GM12878 (cell line): ENCODE results near the gene IL1B. TPM values are rescaled to one million over a fixed set of nuclear protein-coding genes. Genes with fewer than 3 reads are reported as not detected.

ENCODE experiments used
- BACH1 ChIP-seq: fragments of 450-650 bp; IDR thresholded peaks from 2 replicates; pipeline ENCODE4 v1.6.1; 2017; ENCODE audit warnings: mild to moderate bottlenecking, borderline replicate concordance
- BRCA1 ChIP-seq: IDR thresholded peaks from 2 replicates; pipeline ENCODE4 v1.6.1; 2011; ENCODE audit warnings: low read depth, low read length, improper control_type of control experiment
- CHD1 ChIP-seq: IDR thresholded peaks from 2 replicates; pipeline ENCODE4 v1.6.1; 2012; ENCODE audit warnings: low read depth, low read length, improper control_type of control experiment
- CREB1 ChIP-seq: IDR thresholded peaks from 2 replicates; pipeline ENCODE4 v1.6.1; 2012; ENCODE audit warnings: low read depth, mild to moderate bottlenecking, inconsistent platforms
- EED ChIP-seq: sonication (generic); IDR thresholded peaks from 2 replicates; pipeline ENCODE4 v1.6.1; 2016; ENCODE audit warnings: antibody characterized with exemption, low read depth
- ETV6 ChIP-seq, 2 experiments: fragments of 450-650 bp in 1 of 2; IDR thresholded peaks in 1 of 2; conservative IDR thresholded peaks in 1 of 2; 2 replicates each; pipeline ENCODE4 v1.6.1; 2014; ENCODE audit warnings: antibody characterized with exemption in 1 of 2, borderline replicate concordance in 1 of 2, low read depth in 1 of 2, mild to moderate bottlenecking in 1 of 2, moderate library complexity in 1 of 2
- EZH2 ChIP-seq: IDR thresholded peaks from 2 replicates; pipeline ENCODE4 v1.6.1; 2012; ENCODE audit warnings: low read depth, mild to moderate bottlenecking, control low read depth, inconsistent platforms, low read length, borderline replicate concordance; ENCODE audit not compliant: control insufficient read depth
- GABPA ChIP-seq: IDR thresholded peaks from 2 replicates; pipeline ENCODE4 v1.6.1; 2014; ENCODE audit warnings: antibody characterized with exemption, low read depth, mild to moderate bottlenecking, inconsistent platforms
- HCFC1 ChIP-seq: fragments of 150-350 bp; IDR thresholded peaks from 2 replicates; pipeline ENCODE4 v1.6.1; 2014; ENCODE audit warnings: low read length
- MXI1 ChIP-seq: fragments of 150-350 bp; IDR thresholded peaks from 2 replicates; pipeline ENCODE4 v1.6.1; 2011; ENCODE audit warnings: low read depth, mild to moderate bottlenecking, inconsistent platforms, low read length, improper control_type of control experiment
- SIN3A ChIP-seq: IDR thresholded peaks from 2 replicates; pipeline ENCODE4 v1.6.1; 2012; ENCODE audit warnings: low read depth, low read length, improper control_type of control experiment
- STAT1 ChIP-seq: fragments of 450-650 bp; conservative IDR thresholded peaks from 2 replicates; pipeline ENCODE4 v1.6.1; 2014; ENCODE audit warnings: antibody characterized with exemption, mild to moderate bottlenecking
- YY1 ChIP-seq: IDR thresholded peaks from 2 replicates; pipeline ENCODE4 v1.6.1; 2011; ENCODE audit warnings: low read depth, mild to moderate bottlenecking, low read length
- ZNF207 ChIP-seq: fragments of 450-650 bp; IDR thresholded peaks from 2 replicates; pipeline ENCODE4 v1.6.1; 2014; ENCODE audit warnings: antibody characterized with exemption, mild to moderate bottlenecking, borderline replicate concordance
- ZSCAN29 ChIP-seq: fragments of 450-650 bp; IDR thresholded peaks from 2 replicates; pipeline ENCODE4 v1.6.1; 2017; ENCODE audit warnings: mild to moderate bottlenecking, moderate library complexity
- ZZZ3 ChIP-seq: IDR thresholded peaks from 2 replicates; pipeline ENCODE4 v1.6.1; 2011; ENCODE audit warnings: low read depth; ENCODE audit not compliant: control insufficient read depth, insufficient read length
- polyA plus RNA-seq, 11 experiments: library from polyadenylated mRNA; depleted of rRNA in 4 of 11; unstranded in 6 of 11; stranded (reverse) in 5 of 11; fragments of >200 nt; fragmentation: Nextera tagmentation in 4 of 11; fragmentation: Illumina TruSeq in 1 of 11; extraction: Ambion mirVana in 4 of 11; extraction: Trizol in 1 of 11; gene quantifications; 1 replicate in 1 of 11; 2 replicates in 10 of 11; pipeline versions ENCODE4 v1.2.1 to v1.2.3, GENCODE V29; 2011 to 2016; ENCODE audit warnings: inconsistent platforms in 2 of 11, missing spikeins in 2 of 11, low read depth in 1 of 11
- total RNA-seq, 4 experiments: library from RNA; depleted of rRNA in 3 of 4; stranded (reverse); fragments of >200 nt in 3 of 4; fragmentation: Illumina TruSeq in 1 of 4; extraction: Trizol in 1 of 4; gene quantifications; 2 replicates each; pipeline versions ENCODE4 v1.2.1 to v1.2.3, GENCODE V29; 2013 to 2021
- TF ChIP-seq, protein P1 (sequence below): fragments of 450-650 bp; formaldehyde crosslinking; IDR thresholded peaks from 2 replicates; pipeline ENCODE4 v1.4.0; 2020; ENCODE audit warnings: mild to moderate bottlenecking, moderate library complexity
- TF ChIP-seq, protein P2 (sequence below): IDR thresholded peaks from 2 replicates; pipeline ENCODE4 v1.6.1; 2012; ENCODE audit warnings: mild to moderate bottlenecking, low read depth, low read length
- TF ChIP-seq, protein P3 (sequence below): fragments of 450-650 bp; IDR thresholded peaks from 2 replicates; pipeline ENCODE4 v1.6.1; 2017; ENCODE audit warnings: low read depth, mild to moderate bottlenecking, moderate library complexity
- TF ChIP-seq, protein P4 (sequence below): fragments of 450-650 bp; IDR thresholded peaks from 2 replicates; pipeline ENCODE4 v1.6.1; 2017; ENCODE audit warnings: mild to moderate bottlenecking, low read depth, inconsistent platforms; ENCODE audit not compliant: poor library complexity, severe bottlenecking

IL1B gene
- total and polyA plus RNA-seq, 10 of the 15 experiments (the other 5 are each of a cell fraction or from before 2014, with no cell fraction given) = 0.20 to 1.6 (median 0.84) TPM

DNA sequence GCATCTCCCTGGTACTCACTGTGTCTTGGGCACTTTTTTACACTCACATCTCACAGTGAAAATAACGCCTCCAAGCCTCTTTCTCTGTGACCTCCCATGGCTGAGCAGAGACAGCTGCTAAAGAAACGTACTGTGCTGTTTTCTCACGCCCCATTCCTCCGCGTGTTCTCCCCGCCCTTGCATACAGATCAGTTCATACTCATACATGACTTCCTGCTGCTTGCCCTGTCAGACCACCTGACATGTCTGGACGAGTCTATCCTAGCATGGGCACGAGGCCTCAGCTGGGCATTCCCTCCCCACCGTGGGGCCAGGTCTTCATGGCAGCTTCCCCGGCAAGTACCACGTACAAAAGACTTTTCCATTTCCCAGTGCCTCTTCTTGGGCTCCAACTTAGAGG, 31.0 kb downstream of the IL1B start (continued):
- TF ChIP-seq CHD1 (no peak), MXI1 (0 out of 2 replicates have a peak, but pooled peaks have one; percentile 24), EED (peak; percentile 71), ETV6 (conservative IDR thresholded peaks at IDR 0.05 in 1 of 2, IDR thresholded peaks at IDR 0.05 in 1 of 2; ENCODE audit: borderline replicate concordance in 1 of 2, low read depth in 1 of 2) (peak in 1 of 2 experiments; percentile 72; a peak in 2 of 4 replicates), BACH1 (no peak), YY1 (0 out of 2 replicates have a peak, but pooled peaks have one; percentile 19), GABPA (0 out of 2 replicates have a peak, but pooled peaks have one; percentile 7), ZZZ3 (no peak), SIN3A (no peak), HCFC1 (no peak), ZNF207 (no peak), EZH2 (no peak), ZSCAN29 (no peak), STAT1 (no peak), CREB1 (peak; percentile 65; the same call in 1 of the 2 replicates), BRCA1 (no peak)
- TF ChIP-seq, protein P1, sequence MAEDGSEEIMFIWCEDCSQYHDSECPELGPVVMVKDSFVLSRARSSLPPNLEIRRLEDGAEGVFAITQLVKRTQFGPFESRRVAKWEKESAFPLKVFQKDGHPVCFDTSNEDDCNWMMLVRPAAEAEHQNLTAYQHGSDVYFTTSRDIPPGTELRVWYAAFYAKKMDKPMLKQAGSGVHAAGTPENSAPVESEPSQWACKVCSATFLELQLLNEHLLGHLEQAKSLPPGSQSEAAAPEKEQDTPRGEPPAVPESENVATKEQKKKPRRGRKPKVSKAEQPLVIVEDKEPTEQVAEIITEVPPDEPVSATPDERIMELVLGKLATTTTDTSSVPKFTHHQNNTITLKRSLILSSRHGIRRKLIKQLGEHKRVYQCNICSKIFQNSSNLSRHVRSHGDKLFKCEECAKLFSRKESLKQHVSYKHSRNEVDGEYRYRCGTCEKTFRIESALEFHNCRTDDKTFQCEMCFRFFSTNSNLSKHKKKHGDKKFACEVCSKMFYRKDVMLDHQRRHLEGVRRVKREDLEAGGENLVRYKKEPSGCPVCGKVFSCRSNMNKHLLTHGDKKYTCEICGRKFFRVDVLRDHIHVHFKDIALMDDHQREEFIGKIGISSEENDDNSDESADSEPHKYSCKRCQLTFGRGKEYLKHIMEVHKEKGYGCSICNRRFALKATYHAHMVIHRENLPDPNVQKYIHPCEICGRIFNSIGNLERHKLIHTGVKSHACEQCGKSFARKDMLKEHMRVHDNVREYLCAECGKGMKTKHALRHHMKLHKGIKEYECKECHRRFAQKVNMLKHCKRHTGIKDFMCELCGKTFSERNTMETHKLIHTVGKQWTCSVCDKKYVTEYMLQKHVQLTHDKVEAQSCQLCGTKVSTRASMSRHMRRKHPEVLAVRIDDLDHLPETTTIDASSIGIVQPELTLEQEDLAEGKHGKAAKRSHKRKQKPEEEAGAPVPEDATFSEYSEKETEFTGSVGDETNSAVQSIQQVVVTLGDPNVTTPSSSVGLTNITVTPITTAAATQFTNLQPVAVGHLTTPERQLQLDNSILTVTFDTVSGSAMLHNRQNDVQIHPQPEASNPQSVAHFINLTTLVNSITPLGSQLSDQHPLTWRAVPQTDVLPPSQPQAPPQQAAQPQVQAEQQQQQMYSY = no peak
- TF ChIP-seq, protein P2, sequence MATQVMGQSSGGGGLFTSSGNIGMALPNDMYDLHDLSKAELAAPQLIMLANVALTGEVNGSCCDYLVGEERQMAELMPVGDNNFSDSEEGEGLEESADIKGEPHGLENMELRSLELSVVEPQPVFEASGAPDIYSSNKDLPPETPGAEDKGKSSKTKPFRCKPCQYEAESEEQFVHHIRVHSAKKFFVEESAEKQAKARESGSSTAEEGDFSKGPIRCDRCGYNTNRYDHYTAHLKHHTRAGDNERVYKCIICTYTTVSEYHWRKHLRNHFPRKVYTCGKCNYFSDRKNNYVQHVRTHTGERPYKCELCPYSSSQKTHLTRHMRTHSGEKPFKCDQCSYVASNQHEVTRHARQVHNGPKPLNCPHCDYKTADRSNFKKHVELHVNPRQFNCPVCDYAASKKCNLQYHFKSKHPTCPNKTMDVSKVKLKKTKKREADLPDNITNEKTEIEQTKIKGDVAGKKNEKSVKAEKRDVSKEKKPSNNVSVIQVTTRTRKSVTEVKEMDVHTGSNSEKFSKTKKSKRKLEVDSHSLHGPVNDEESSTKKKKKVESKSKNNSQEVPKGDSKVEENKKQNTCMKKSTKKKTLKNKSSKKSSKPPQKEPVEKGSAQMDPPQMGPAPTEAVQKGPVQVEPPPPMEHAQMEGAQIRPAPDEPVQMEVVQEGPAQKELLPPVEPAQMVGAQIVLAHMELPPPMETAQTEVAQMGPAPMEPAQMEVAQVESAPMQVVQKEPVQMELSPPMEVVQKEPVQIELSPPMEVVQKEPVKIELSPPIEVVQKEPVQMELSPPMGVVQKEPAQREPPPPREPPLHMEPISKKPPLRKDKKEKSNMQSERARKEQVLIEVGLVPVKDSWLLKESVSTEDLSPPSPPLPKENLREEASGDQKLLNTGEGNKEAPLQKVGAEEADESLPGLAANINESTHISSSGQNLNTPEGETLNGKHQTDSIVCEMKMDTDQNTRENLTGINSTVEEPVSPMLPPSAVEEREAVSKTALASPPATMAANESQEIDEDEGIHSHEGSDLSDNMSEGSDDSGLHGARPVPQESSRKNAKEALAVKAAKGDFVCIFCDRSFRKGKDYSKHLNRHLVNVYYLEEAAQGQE = no peak
- TF ChIP-seq, protein P3, sequence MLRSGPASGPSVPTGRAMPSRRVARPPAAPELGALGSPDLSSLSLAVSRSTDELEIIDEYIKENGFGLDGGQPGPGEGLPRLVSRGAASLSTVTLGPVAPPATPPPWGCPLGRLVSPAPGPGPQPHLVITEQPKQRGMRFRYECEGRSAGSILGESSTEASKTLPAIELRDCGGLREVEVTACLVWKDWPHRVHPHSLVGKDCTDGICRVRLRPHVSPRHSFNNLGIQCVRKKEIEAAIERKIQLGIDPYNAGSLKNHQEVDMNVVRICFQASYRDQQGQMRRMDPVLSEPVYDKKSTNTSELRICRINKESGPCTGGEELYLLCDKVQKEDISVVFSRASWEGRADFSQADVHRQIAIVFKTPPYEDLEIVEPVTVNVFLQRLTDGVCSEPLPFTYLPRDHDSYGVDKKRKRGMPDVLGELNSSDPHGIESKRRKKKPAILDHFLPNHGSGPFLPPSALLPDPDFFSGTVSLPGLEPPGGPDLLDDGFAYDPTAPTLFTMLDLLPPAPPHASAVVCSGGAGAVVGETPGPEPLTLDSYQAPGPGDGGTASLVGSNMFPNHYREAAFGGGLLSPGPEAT = no peak
- TF ChIP-seq, protein P4, sequence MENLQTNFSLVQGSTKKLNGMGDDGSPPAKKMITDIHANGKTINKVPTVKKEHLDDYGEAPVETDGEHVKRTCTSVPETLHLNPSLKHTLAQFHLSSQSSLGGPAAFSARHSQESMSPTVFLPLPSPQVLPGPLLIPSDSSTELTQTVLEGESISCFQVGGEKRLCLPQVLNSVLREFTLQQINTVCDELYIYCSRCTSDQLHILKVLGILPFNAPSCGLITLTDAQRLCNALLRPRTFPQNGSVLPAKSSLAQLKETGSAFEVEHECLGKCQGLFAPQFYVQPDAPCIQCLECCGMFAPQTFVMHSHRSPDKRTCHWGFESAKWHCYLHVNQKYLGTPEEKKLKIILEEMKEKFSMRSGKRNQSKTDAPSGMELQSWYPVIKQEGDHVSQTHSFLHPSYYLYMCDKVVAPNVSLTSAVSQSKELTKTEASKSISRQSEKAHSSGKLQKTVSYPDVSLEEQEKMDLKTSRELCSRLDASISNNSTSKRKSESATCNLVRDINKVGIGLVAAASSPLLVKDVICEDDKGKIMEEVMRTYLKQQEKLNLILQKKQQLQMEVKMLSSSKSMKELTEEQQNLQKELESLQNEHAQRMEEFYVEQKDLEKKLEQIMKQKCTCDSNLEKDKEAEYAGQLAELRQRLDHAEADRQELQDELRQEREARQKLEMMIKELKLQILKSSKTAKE = peak; percentile 38
